Activated effector memory CD4-positive, alpha-beta T cell treated with Interleukin-2 at 50 U/mL for 16 hours (primary cell): ENCODE data around the gene EPB41L5.
"Not testable (repeated sequence)": the region's sequence is repeated elsewhere in the genome, so short reads cannot be mapped to it uniquely, and the experiment has no call there.

Source experiments
- DNase-seq: peaks from one replicate; pipeline ENCODE4 v3.0.0-alpha.2; 2020

Gene EPB41L5

DNA sequence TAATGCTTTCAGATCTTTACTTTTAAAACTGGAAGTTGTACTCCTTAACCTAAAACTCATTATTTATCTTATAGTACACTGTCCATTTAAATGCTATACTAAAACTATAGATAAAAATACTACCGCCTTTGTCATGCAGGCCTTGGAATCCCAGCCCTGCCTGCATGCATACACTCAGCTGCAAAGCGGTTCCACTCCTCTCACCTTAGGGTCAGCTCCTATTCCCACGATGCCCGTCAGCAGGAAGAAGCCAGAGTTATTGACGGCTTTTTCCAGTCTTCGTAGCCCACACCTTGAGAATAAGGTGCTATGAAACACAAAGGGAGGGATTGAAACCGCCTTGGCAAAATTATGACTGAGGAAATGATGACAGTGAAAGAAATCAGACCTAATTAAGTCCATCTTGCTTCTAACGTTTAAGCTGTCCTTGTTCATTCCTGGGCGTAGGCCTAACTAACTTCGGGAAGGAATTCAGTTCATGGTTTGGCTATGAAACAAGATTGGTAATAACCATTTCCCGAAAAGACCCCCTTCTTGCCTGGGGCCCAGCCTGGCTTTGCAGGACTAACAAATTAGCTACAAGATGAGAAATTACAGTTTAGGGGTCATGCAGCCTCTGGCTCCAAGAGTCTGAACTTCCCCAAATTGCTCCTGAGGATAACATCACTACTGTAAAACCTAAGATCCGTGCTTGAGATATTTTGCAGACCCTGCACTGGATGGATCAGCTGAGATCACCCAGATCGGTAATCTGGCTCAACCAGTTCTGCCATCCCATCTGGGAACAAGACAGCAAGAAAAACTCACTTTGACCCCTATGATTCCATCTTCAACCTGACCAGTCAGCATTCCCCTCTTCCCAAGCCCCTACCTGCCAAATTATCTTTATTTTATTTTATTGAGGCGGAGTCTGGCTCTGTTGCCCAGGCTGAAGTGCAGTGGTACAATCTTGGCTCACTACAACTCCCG is 17.1 kb downstream of the EPB41L5 start:
- DNase-seq, result no peak

DNA sequence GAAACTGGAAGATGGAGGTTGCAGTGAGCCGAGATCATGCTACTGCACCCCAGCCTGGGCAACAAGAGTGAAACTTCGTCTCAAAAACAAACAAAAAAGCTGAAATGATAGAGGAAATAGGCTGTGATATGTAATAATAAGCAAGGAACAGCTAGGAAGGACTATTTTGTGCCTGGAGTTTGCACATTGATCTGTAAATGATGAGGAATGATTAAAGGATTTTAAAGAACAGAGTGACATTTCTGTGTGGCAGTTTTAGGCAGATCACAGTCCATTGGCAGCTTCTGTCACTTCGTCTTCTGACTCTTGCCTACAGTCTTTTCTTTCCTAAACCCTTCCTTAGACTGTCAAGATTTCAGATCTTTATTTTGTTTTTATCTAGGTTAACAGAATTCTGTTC is 19.4 kb downstream of the EPB41L5 start:
- DNase-seq, result no peak

DNA sequence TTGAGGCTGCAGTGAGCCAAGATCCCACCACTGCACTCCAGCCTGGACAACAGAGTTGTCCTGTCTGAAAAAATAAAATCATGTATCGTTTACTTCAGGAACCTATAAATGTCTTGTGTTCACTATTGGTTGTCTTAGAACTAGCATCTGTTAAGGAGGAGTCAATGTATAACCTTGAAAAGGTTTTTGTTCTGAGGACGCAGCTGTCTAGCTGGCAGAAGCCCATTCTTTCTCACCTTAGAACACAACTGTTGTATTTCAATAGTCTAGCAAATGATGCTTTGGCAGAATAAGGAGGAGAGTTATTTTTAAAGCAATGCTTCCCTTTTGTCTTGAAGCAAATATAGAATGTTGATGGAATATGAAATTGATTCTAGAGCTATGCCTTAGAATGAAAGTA is 21.1 kb downstream of the EPB41L5 start:
- DNase-seq, result no peak

DNA sequence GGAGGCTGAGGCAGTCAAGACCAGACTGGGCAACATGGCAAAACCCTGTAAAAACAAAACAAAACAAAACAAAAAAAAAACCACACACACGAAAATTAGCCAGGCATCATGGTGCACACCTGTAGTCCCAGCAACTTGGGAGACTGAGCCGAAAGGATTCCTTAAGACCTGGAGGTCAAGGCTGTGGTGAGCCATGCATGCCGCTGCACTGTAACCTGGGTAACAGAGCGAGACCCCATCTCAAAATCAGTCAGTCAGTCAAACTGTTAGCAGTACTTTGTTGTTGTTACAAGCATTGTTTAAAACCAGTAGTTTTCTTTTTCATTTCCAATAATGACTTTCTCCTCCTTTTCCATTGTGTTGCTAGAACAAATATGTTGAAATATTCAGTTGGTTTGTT is 21.7 kb downstream of the EPB41L5 start:
- no peak for DNase-seq

DNA sequence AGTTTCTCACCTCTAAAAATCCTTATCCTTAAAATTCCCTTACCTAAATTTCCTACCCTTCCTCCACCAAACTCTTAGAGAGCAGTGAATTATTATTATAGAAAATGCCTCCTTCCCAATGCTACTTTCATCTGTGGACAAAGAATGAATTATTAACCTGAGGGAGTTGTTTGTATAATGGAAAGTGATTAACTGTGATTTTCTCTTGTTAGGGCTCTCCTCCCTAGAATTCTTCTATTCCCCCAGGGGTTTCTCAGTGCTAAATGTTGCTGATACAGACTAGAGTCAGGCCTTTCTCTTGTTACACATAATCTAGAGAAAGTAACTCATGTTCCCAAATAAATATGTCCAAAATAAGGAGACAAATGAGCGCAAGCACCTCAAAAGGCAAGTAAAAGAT is 23.3 kb downstream of the EPB41L5 start:
- no peak for DNase-seq

DNA sequence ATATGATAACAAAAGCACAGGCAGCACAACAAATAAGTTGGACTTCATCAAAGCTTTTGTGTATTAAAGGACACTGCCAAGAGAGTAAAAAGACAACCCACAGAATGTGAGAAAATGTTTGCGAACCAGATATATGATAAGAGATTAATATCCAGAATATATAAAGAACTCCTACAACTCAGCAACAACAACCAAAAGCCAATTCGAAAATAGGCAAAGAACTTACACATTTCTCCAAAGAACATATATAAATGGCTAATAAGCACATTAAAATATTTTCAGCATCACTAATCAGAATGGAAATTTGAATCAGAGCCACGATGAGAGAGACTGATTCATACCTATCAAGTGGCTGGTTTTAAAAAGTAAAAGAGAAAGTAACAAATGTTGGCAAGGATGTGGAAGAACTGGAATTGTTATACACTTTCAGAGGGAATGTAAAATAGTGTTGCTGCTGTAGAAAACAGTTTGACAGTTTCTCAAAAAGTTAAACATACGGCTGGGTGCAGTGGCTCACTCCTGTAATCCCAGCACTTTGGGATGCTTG is 25.2 kb downstream of the EPB41L5 start:
- DNase-seq, result no peak

DNA sequence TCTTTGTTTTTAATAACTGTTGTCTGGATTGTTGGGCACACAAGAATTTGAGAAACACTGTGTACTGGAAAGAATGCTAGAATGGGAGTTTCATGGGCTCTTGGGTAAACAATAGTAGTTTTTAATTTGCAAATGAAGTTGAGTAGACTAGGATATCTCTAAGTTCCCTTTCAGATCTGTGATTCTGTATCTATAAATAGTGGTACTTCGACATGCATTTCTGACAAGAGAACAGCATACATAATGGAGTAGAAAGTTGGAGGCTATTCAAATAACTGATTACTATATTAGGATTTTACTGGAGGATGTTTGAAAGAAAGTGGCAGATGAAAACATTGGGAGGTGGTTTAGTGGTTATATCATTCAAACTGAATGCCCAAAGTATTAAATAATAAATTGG is 29.5 kb downstream of the EPB41L5 start:
- DNase-seq, result no peak

DNA sequence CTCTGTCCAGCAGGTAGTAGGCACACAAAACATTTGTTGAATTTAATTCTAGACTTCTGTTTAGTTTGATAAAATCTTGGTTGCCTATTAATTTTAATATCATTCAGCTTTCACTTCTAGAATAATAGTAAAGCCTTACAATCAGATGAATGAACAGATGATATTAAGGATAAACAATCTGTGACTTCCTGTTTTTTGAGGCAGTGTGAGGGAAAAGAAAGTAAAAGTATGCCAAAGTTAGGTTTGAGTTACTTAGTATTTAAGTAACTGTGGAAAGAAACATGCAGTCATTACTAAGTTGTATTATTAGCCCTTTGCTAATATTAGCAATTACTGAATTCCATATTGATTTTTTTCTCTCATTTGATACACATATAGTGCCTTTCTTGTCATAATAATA is 31.5 kb downstream of the EPB41L5 start:
- DNase-seq, result no peak

DNA sequence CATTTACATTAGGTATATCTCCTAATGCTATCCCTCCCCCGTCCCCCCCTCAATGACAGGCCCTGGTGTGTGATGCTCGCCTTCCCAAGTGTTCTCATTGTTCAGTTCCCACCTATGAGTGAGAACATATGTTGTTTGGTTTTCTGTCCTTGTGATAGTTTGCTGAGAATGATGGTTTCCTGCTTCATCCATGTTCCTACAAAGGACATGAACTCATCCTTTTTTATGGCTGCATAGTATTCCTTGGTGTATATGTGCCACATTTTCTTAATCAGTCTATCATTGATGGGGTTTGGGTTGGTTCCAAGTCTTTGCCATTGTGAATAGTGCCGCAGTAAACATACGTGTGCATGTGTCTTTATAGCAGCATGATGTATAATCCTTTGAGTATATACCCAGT is 32.9 kb downstream of the EPB41L5 start:
- DNase-seq, result not testable (repeated sequence)

DNA sequence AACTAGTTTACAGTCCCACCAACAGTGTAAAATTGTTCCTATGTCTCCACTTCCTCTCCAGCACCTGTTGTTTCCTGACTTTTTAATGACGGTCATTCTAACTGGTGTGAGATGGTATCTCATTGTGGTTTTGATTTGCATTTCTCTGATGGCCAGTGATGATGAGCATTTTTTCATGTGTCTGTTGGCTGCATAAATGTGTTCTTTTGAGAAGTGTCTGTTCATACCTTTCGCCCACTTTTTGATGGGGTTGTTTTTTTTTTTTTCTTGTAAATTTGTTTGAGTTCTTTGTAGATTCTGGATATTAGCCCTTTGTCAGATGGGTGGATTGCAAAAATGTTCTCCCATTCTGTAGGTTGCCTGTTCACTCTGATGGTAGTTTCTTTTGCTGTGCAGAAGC is 33.4 kb downstream of the EPB41L5 start:
- not testable (repeated sequence) for DNase-seq

DNA sequence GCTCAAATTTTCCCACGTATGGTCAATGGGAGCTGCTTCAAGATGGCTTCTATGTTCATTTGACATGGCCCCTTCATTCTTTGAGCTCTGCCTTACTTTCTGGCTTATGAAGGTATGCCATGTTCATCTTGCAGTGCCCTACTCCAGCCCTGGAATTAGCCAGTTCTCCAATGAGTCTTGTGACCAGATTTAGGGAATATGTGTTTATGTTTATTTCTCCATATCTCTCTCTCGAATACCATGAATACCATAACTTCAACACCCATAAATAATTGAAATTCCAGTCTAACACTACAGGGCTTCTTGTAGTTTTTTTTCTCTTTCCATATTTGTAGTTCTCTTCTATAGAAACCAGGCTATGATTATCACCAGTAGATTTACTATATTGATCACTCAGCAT is 39.7 kb downstream of the EPB41L5 start:
- no peak for DNase-seq

DNA sequence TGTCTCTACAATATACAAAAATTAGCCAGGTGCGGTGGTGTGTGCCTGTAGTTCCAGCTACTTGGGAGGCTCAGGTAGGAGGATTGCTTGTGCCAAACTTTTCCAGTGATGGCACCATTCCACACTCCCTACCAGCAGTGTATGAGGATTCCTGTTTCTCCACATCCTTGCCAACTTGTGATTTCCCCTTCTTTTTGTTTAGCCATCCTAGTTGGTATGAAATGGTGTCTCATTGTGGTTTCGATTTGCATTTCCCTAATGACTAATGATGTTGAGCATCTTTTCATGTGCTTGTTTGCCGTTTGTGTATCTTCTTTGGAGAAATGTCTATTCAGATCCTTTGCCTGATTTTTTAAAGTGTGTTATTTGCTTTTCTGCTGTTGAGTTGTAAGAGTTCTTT is 41.0 kb downstream of the EPB41L5 start:
- DNase-seq, result no peak

DNA sequence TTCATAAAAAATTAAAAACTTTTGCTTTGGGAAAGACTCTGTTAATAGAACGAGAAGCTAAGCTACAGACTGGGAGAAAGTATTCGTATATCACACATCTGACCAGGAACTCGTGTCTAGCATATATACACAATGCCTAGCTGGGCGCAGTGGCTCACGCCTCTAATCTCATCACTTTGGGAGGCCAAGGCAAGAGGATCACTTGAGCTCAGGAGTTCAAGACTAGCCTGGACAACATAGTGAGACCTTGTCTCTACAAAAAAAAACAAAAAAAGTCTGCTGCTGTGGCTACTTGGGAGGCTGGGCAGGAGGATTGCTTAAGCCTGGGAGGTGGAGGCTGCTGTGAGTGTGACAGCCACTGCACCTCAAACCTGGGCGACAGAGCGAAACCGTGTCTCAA is 46.6 kb downstream of the EPB41L5 start:
- DNase-seq, result no peak

DNA sequence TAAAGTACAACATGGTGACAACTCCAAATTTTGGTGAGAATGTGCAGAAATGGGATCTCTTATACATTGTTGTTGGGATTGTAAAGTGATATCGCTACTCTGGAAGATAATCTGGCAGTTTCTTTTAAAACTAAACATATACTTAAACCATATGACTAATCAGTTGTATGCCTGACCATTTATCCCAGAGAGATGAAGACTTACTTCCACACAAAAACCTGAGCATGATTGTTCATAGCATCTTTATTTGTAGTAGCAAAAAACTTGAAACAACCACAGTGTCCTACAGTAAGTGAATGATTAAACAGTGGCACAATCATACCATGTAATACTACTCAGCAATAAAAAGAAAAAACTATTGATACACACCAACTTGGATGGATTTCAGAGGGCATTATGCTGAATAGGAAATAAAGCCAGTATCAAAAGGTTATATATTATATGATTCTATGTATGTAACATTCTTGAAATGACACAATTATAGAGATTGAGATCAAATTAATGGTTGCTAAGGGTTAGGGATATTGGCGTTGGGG is 47.3 kb downstream of the EPB41L5 start:
- DNase-seq, result no peak

DNA sequence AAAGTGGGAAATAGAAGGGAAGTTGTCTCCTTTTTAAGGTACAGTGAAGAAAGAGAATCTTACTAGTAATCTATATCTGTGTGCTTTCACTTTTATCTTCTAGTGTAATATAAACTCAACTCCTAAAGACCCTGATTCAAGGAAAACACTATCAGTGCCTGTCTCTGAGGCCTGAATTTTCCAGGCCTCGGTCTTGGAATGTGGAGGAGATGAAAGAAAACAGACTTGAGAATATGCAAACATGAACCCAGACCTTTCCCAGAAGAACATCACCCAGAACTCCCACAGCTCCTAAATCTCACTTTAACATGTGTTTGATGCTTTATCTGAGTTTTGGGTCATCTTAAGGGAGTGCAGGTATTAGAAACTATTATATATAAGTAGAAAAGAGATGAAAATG is 51.8 kb downstream of the EPB41L5 start:
- no peak for DNase-seq

DNA sequence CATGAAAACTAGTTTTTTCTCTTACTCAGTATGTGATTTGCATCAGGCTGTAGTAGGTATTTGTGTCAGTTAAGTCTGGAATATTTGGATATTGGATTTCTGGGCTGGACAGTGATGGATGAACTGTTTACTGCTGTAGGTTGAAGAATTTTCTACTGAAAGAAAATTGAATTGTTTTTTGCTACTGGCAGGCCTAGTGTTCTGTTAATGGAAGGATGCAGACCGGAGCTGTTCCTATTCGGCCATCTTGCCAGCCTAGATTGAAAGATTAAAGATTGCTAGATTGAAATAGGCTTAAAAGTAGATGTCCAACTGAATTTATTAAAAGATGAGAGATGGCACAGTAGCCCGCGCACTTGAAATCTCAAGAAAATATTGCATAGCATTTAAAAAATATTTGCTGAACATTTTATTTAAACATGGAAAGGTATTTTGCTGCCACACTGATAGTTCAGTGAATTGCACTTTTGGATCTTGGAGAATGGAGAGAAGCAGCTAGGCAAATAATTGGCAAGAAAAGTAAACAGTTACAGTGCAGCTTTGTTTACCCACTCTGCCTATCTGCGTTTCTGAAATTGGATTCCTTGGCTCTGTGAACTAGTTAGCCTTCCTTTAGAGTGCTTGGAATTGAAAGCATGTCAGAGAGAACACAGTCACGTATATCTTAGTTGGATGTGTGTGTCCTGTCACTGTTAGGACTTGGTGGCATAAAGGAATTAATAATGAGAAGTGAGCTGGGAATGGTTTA is 54.1 kb downstream of the EPB41L5 start:
- DNase-seq, result no peak

DNA sequence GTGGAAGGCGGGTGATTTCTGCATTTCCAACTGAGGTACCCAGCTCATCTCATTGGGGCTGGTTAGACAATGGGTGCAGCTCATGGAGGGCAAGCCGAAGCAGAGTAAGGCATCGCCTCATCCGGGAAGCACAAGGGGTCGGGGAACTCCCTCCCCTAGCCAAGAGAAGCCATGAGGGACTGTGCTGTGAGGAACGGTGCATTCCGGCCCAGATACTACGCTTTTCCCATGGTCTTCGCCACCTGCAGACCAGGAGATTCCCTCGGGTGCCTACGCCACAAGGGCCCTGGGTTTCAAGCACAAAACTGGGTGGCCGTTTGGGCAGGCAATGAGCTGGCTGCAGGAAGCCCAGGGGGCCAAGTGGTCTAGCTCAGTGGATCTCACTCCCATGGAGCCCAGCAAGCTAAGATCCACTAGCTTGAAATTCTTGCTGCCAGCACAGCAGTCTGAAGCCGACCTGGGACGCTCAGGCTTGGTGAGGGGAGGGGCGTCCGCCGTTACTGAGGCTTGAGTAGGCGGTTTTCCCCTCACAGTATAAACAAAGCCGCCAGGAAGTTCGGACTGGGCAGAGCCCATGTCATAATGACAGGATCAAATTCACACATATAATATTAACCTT is 55.3 kb downstream of the EPB41L5 start:
- DNase-seq, result not testable (repeated sequence)

DNA sequence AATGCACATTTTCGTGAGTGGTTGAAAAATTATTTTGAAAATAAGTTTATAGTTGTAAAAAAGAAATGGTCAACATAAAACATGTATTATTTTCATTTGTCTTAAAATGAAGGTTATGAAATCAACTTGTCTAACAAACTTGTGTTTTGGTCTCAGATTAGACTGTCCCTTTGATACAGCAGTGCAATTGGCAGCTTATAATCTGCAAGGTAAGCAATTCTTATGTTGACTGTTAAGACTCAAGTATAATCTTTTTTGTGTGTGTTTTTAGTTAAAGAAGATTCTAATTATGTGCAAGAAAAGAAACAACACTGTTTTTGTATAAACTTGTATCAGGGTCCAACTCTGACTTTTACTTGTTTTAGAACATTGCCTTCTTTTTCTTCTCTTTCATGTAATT is 62.7 kb downstream of the EPB41L5 start:
- no peak for DNase-seq

DNA sequence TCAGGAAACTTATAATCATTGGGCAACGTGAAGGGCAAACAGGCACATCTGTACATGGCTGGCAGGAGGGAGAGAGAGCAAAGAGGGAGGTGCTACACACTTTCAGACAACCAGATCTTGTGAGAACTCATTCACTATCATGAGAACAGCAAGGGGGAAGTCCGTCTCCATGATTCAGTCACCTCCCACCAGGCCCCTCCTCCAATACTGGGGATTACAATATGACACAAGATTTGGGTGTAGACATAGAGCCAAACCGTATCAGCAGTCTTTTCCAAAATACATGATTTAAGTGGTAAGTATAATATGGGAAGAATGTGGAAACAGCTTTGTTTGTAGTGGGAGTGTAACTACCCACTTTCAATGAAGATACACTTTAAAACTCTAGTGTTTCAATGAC is 65.0 kb downstream of the EPB41L5 start:
- no peak for DNase-seq

DNA sequence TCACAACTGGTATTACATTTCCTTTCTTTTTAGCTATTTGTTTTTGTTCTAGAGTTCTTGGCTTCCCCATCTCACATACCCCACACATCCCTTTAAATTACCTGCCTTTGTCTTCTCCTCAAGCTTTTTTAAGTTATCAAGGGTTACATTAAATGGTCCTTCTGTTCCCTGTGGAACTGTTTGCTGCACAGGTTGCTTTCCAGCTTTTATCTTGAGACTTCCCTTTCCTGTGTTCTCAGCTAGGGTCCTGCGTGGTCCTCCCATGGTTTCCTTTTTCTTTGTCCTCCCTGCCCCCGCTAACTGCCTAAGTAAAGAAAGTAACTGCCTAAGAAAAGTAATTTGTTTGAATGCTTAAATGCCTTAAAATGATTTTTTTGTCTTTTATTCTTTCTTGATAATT is 66.8 kb downstream of the EPB41L5 start:
- DNase-seq, result no peak

DNA sequence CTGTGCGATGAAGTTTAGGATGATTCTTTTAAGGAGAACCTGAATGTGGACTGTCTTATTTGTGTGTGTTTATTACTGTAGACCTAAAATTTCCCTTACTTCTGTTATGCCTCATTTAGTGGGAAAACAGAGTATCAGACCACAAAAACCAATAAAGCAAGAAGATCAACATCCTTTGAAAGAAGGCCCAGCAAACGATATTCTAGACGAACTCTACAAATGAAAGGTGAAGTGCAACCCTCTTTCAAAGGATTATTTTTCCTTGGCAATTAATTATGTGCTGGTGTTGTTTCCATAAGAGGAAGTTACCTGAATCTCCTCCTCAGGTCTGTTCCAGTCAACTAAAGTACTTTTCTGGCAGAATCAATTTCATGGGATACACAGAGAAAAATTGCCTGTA is 78.6 kb downstream of the EPB41L5 start:
- DNase-seq, result no peak

DNA sequence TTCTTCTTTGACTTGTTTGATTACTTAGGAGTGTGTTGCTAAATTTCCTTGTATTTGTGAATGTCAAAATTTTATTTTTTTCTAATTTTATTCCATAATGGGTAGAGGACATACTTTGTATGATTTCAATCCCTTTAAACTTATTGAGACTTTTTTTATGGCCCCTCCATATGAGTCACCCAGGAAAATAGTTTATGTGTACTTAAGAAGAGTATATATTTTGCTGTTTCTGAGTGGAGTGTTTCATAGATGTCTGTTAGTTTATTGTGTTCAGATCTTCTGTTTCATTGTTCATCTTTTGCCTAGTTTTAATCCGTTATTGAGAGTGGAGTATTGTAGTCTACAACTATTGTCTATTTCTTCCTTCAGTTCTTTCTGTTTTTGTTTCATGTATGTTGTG is 81.9 kb downstream of the EPB41L5 start:
- no peak for DNase-seq

DNA sequence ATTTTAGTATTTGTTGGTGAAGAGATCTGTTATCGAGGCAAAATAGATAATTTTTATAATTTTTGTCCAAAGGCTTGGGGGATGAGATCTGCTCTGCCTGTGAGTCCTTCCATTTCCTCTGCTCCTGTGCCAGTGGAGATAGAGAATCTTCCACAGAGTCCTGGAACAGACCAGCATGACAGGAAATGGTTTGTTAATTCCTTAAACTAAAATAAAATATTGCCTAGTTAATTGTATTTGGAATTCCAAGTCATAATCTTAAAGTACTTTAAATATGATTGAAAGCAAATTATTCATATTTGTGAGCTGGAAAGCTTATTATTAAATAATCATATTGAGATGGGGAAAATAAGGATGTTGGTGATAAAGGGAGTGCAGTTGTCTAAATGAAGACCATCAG is 87.8 kb downstream of the EPB41L5 start:
- no peak for DNase-seq
